ENCODE results near the gene ANKRD50. TPM values are rescaled to one million over a fixed set of nuclear protein-coding genes. Genes with fewer than 3 reads are reported as not detected.
A peak's percentile ranks its signal among the peaks of the same experiment; 100 is the strongest.

ANKRD50 gene
- total and polyA plus RNA-seq, 9 of the 15 experiments (the other 6 are each of a cell fraction or from before 2014, with no cell fraction given), result 2.0 to 8.0 (median 6.2) TPM

DNA sequence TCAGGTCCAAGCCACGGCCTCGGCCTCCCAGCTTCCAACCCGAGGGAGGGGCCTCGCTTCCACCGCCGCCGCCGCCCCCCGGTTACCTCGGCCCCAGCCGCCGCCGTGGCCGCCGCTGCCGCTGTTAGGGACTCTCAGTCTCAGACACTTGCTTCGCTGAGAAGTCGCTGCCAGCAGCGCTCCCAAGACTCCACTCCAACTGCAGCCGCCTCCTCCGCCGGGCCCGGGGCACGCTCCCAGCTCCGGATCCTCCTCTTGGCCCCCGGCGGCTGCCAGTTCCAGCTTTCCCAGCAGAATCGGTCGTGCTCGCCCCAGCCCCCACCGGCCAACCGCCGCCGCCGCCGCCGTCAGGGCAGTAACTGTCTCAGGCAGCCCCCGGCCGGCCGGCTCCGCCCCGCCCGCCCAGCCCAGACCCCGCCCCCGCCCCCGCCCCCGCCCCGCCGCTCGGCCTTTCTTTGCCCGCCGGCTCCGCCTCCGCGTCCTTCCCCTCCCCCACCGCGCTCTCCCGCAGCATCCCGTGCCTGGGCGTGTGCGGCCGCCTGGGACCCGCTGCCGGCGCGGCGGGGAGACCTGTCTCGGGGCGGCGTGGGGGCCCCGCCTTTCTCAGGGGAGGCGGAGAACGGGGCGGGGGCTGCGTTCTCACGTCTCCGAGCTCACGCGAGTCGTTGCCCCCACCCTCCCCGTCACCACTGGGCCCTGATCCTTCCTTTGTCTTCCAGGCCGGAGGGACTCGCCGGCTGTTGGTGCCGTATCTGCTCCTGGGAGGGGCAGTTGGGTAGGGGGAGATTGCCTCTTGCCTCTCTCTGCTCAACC, at the start of gene ANKRD50 (continued):
- TF ChIP-seq, protein P1, sequence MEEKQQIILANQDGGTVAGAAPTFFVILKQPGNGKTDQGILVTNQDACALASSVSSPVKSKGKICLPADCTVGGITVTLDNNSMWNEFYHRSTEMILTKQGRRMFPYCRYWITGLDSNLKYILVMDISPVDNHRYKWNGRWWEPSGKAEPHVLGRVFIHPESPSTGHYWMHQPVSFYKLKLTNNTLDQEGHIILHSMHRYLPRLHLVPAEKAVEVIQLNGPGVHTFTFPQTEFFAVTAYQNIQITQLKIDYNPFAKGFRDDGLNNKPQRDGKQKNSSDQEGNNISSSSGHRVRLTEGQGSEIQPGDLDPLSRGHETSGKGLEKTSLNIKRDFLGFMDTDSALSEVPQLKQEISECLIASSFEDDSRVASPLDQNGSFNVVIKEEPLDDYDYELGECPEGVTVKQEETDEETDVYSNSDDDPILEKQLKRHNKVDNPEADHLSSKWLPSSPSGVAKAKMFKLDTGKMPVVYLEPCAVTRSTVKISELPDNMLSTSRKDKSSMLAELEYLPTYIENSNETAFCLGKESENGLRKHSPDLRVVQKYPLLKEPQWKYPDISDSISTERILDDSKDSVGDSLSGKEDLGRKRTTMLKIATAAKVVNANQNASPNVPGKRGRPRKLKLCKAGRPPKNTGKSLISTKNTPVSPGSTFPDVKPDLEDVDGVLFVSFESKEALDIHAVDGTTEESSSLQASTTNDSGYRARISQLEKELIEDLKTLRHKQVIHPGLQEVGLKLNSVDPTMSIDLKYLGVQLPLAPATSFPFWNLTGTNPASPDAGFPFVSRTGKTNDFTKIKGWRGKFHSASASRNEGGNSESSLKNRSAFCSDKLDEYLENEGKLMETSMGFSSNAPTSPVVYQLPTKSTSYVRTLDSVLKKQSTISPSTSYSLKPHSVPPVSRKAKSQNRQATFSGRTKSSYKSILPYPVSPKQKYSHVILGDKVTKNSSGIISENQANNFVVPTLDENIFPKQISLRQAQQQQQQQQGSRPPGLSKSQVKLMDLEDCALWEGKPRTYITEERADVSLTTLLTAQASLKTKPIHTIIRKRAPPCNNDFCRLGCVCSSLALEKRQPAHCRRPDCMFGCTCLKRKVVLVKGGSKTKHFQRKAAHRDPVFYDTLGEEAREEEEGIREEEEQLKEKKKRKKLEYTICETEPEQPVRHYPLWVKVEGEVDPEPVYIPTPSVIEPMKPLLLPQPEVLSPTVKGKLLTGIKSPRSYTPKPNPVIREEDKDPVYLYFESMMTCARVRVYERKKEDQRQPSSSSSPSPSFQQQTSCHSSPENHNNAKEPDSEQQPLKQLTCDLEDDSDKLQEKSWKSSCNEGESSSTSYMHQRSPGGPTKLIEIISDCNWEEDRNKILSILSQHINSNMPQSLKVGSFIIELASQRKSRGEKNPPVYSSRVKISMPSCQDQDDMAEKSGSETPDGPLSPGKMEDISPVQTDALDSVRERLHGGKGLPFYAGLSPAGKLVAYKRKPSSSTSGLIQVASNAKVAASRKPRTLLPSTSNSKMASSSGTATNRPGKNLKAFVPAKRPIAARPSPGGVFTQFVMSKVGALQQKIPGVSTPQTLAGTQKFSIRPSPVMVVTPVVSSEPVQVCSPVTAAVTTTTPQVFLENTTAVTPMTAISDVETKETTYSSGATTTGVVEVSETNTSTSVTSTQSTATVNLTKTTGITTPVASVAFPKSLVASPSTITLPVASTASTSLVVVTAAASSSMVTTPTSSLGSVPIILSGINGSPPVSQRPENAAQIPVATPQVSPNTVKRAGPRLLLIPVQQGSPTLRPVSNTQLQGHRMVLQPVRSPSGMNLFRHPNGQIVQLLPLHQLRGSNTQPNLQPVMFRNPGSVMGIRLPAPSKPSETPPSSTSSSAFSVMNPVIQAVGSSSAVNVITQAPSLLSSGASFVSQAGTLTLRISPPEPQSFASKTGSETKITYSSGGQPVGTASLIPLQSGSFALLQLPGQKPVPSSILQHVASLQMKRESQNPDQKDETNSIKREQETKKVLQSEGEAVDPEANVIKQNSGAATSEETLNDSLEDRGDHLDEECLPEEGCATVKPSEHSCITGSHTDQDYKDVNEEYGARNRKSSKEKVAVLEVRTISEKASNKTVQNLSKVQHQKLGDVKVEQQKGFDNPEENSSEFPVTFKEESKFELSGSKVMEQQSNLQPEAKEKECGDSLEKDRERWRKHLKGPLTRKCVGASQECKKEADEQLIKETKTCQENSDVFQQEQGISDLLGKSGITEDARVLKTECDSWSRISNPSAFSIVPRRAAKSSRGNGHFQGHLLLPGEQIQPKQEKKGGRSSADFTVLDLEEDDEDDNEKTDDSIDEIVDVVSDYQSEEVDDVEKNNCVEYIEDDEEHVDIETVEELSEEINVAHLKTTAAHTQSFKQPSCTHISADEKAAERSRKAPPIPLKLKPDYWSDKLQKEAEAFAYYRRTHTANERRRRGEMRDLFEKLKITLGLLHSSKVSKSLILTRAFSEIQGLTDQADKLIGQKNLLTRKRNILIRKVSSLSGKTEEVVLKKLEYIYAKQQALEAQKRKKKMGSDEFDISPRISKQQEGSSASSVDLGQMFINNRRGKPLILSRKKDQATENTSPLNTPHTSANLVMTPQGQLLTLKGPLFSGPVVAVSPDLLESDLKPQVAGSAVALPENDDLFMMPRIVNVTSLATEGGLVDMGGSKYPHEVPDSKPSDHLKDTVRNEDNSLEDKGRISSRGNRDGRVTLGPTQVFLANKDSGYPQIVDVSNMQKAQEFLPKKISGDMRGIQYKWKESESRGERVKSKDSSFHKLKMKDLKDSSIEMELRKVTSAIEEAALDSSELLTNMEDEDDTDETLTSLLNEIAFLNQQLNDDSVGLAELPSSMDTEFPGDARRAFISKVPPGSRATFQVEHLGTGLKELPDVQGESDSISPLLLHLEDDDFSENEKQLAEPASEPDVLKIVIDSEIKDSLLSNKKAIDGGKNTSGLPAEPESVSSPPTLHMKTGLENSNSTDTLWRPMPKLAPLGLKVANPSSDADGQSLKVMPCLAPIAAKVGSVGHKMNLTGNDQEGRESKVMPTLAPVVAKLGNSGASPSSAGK (IDR thresholded peaks at IDR 0.05), result no peak
- TF ChIP-seq LEF1 (IDR thresholded peaks at IDR 0.05) (no peak), ZNF583 (CRISPR knock-in tag; IDR thresholded peaks at IDR 0.05) (no peak), RBBP5 (IDR thresholded peaks at IDR 0.05; ENCODE audit: borderline replicate concordance, insufficient read depth, low read length, poor library complexity, severe bottlenecking) (peak; percentile 70), GATAD2A (IDR thresholded peaks at IDR 0.05) (no peak), MEF2D (tag; conservative IDR thresholded peaks at IDR 0.05; ENCODE audit: low read depth) (no peak), FOXJ3 (CRISPR knock-in tag; IDR thresholded peaks at IDR 0.05) (no peak), ZFPM2 (CRISPR knock-in tag; IDR thresholded peaks at IDR 0.05) (no peak), CBFA2T3 (IDR thresholded peaks at IDR 0.05) (no peak), NR1H2 (CRISPR knock-in tag; IDR thresholded peaks at IDR 0.05) (0 out of 2 replicates have a peak, but pooled peaks have one; percentile 51), YBX1 (IDR thresholded peaks at IDR 0.05) (no peak), NR2C1 (IDR thresholded peaks at IDR 0.05) (no peak), NR2C1 (tag; IDR thresholded peaks at IDR 0.05) (no peak)
- TF ChIP-seq, protein P2, sequence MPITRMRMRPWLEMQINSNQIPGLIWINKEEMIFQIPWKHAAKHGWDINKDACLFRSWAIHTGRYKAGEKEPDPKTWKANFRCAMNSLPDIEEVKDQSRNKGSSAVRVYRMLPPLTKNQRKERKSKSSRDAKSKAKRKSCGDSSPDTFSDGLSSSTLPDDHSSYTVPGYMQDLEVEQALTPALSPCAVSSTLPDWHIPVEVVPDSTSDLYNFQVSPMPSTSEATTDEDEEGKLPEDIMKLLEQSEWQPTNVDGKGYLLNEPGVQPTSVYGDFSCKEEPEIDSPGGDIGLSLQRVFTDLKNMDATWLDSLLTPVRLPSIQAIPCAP (CRISPR knock-in tag; IDR thresholded peaks at IDR 0.05; ENCODE audit: borderline replicate concordance), result no peak
- TF ChIP-seq, protein P3, sequence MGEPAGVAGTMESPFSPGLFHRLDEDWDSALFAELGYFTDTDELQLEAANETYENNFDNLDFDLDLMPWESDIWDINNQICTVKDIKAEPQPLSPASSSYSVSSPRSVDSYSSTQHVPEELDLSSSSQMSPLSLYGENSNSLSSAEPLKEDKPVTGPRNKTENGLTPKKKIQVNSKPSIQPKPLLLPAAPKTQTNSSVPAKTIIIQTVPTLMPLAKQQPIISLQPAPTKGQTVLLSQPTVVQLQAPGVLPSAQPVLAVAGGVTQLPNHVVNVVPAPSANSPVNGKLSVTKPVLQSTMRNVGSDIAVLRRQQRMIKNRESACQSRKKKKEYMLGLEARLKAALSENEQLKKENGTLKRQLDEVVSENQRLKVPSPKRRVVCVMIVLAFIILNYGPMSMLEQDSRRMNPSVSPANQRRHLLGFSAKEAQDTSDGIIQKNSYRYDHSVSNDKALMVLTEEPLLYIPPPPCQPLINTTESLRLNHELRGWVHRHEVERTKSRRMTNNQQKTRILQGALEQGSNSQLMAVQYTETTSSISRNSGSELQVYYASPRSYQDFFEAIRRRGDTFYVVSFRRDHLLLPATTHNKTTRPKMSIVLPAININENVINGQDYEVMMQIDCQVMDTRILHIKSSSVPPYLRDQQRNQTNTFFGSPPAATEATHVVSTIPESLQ (CRISPR knock-in tag; IDR thresholded peaks at IDR 0.05), result no peak
